Measurements from ENCODE around the gene LEMD3.
"Not testable (repeated sequence)": the region's sequence is repeated elsewhere in the genome, so short reads cannot be mapped to it uniquely, and the experiment has no call there.

Gene LEMD3

DNA sequence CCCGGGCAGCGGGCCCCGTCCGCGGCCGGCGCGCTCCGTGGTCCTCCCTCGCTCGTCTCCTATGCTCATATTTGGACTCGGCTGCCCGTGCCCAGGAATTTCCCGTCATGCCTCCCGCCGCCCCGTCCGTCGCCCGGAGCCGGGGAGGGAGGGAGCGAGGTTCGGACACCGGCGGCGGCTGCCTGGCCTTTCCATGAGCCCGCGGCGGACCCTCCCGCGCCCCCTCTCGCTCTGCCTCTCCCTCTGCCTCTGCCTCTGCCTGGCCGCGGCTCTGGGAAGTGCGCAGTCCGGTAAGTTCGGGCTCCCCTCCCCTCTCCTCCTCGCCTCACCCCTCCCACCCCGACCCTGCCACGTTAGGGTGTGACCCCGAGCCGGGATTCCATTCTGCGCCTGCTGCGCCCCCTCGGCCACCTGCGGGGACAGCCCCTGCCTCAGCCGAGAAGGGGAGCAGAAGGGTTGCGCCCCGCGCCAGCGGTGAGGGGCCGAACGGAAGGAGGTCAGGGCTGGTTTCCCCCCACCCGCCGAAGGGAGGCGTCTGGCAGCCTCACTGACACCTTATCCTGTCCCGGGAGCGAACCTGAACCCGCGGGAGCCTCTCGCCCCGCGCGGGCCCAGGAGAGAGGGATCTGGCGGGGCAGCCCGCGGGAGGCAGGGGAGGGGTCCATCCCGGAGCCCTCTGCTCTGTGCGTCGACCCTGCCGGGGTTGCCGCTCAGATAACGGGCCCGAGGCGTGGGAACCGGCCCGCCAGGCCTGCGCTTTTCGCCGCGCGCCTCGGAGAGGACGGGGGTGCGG, 109.4 kb downstream of the LEMD3 start, which contains the start of gene MSRB3:
Gene MSRB3, plus strand, starts transcription at position 108 of the 793 bp plus-strand sequence. CDS start 29,897 bp downstream, outside the sequence.
- TF ChIP-seq, protein P1, sequence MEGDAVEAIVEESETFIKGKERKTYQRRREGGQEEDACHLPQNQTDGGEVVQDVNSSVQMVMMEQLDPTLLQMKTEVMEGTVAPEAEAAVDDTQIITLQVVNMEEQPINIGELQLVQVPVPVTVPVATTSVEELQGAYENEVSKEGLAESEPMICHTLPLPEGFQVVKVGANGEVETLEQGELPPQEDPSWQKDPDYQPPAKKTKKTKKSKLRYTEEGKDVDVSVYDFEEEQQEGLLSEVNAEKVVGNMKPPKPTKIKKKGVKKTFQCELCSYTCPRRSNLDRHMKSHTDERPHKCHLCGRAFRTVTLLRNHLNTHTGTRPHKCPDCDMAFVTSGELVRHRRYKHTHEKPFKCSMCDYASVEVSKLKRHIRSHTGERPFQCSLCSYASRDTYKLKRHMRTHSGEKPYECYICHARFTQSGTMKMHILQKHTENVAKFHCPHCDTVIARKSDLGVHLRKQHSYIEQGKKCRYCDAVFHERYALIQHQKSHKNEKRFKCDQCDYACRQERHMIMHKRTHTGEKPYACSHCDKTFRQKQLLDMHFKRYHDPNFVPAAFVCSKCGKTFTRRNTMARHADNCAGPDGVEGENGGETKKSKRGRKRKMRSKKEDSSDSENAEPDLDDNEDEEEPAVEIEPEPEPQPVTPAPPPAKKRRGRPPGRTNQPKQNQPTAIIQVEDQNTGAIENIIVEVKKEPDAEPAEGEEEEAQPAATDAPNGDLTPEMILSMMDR (IDR thresholded peaks at IDR 0.05) = no peak
- DNase-seq = peak; percentile 69 to 92
- Histone ChIP-seq H3K27me3 (no peaks in the 10 kb centered on the region), H3K4me3 (peak within 1 kb of the TSS; percentile 86 to 98), H3K27ac (peak within 1 kb of the TSS; percentile 97 to 100), H3K9me3 (no peaks in the 10 kb centered on the region), H3K36me3 (no peaks in the 10 kb centered on the region), H3K4me1 (peaks cover 0 to 55% (median 24%) of the 10 kb centered on the region in 4 donors)
- intact Hi-C loops (cut with DNase I; ENCODE audit: low total_unique reads) = loop anchor here (10.0 kb wide), 1 partner anchor 114 kb away; the partner anchor contains the start of gene LEMD3

DNA sequence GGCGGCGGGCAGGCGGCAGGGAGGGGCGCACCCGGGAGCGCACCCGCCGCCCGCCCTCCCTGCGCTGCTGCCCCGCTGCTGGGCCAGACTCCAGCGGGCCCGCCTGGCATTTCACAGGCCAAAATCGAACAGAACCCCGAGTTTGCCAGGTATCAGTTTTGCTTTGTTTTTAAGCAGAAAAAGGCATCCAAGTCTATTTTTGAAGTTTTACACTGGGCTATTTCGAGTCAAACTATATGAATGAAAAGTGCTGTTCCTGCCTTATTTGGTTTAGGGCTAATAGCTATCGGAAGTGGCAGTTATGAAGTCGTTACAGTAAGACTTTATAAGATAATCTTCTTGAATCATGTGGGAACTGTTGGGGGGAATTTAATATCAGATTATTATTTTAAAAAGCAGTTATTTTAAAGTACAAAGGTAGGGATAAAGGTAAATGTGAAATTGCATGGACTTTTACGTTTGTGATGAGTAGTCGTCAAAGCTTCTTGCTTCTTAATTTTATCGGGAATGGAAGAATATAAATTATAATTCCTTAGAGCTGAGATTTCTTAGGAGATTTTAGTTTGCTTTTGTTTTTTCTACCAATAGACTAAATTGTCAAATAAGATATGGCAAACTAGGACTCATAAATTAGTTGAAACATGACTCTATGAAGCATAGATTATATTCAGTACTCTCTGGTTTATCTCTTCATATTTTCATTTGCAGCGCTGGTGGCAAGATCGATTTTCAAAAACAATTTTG, 110.2 kb downstream of the LEMD3 start:
- peak overlapping the region; percentile 97 to 100 for H3K27ac ChIP-seq
- H3K9me3 ChIP-seq = no peaks in the 10 kb centered on the region
- DNase-seq = no peak
- no peaks in the 10 kb centered on the region for H3K27me3 ChIP-seq
- no peaks in the 10 kb centered on the region for H3K36me3 ChIP-seq
- intact Hi-C loops (cut with DNase I; ENCODE audit: low total_unique reads) = loop anchor here (10.0 kb wide), 1 partner anchor 115 kb away; the partner anchor contains the start of gene LEMD3
- peak overlapping the region; percentile 86 to 98 for H3K4me3 ChIP-seq
- TF ChIP-seq, protein P1 (IDR thresholded peaks at IDR 0.05) = no peak
- H3K4me1 ChIP-seq = peaks cover 0 to 63% (median 27%) of the 10 kb centered on the region in 4 donors

DNA sequence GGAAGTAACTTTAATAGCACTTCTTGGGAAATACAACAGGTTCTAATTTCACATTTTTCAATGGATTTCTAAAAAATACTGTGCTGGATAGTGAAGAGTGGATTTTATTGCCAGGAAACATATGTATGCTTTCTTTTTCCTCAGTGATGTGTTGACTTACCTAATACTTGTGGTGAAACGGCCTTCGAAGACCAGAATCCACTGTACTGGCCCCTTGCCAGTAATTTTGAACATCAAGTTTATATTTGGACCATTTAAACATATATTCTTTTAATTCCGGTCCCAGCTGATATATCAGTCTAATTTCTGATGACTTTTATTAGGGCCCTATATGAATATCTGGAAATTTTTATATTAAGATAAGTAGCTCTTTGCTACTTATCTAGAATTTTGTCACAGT, 110.9 kb downstream of the LEMD3 start:
- Histone ChIP-seq H3K4me1 (peaks cover 0 to 69% (median 31%) of the 10 kb centered on the region in 4 donors), H3K36me3 (no peaks in the 10 kb centered on the region), H3K27ac (peak overlapping the region in 1 of 2 donors; percentile 100), H3K4me3 (peak overlapping the region; percentile 86 to 98), H3K9me3 (no peaks in the 10 kb centered on the region), H3K27me3 (no peaks in the 10 kb centered on the region)
- DNase-seq = no peak
- TF ChIP-seq, protein P1 (IDR thresholded peaks at IDR 0.05) = no peak
- intact Hi-C loops (cut with DNase I; ENCODE audit: low total_unique reads) = no loop called here

DNA sequence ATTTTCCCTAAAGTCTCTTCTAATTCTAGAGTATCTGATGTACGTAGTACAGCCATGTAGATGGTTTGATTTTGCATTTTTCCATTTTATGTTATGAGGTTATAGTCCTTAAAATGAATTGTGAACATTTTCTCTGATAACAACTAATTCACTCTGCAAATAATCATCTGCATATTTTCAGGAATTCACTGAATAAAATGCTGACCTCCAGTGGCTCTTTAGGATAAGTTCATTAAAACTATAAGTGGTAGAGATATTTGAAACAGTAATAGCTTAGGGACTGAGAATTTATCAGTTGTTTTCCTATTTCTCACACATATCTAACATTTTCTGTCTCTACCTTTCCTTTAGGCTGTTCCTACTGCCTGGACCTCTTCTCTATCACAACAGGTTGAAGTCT, 113.5 kb downstream of the LEMD3 start:
- TF ChIP-seq, protein P1 (IDR thresholded peaks at IDR 0.05) = no peak
- Histone ChIP-seq H3K4me1 (peaks cover 0 to 85% (median 35%) of the 10 kb centered on the region in 4 donors), H3K4me3 (no peak overlapping the region)

DNA sequence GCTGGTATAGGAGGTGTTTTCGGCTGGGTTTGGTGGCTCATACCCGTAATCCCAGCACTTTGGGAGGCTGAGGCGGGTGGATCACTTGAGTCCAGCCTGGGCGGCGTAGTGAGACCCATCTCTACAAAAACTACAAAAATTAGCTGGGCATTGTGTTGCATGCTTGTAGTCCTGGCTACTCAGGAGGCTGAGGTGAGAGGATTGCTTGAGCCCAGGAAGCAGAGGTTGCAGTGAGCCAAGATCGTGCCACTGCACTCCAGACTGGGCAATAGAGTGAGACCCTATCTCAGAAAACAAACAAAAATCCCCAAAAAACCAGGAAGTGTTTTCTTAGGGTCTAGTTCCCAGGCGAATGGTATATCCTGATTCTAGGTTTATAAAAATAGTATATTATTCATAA, 116.1 kb downstream of the LEMD3 start:
- H3K36me3 ChIP-seq; DNase-seq; H3K9me3 ChIP-seq; H3K4me3 ChIP-seq; intact Hi-C loops (cut with DNase I; ENCODE audit: low total_unique reads); H3K27ac ChIP-seq; H3K27me3 ChIP-seq: not testable (repeated sequence)
- peaks cover 0 to 83% (median 35%) of the 10 kb centered on the region in 4 donors for H3K4me1 ChIP-seq

More for the DNA sequence above, 113.5 kb downstream of the LEMD3 start:
- intact Hi-C loops (cut with DNase I; ENCODE audit: low total_unique reads) = no loop called here
- Histone ChIP-seq H3K27ac (peak overlapping the region; percentile 4 to 100), H3K9me3 (no peaks in the 10 kb centered on the region), H3K27me3 (no peaks in the 10 kb centered on the region), H3K36me3 (no peaks in the 10 kb centered on the region)
- DNase-seq = no peak

Measured in tibial artery (tissue), 4 donors.